ENCODE data around the gene DOCK10.

DOCK10 gene

DNA sequence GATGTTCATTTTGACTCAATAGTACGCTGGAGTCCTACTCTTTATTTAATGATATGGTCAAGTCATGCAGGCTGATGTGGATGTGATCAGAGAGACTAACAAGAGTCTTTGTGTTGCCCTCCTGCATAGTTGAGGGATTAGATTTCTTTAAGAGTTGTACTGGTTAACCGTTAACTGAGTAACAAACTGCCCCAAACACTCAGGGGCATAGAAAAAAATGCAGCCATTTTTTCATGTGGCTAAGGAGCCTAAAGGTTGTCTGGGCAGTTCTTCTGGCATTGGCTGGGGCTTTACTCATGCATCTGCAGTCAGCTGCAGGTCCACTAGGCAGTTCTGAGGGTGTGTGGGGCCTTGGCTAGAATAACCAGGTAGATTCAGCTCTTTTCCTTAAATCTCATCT, 32.5 kb downstream of the DOCK10 start:
- DNase-seq: no peak

DNA sequence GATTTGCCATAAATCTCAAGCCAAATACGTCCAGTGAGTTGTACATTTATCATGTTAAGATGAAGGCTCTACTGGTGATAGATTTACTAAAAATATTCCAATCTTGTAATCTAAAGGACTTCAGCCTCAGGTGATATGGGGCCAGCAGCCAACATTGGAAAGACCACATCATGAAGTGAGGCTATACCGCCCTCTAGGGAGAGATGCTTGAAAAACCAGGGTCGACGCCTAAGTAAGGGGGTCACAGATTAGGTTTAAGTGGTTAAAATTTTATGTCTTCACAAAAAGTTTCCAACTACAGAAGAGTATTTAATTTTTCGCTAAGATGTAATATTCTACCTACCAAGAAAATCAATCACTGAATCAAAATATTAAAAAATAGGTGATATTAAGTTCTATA, 33.3 kb downstream of the DOCK10 start:
- no peak for DNase-seq

DNA sequence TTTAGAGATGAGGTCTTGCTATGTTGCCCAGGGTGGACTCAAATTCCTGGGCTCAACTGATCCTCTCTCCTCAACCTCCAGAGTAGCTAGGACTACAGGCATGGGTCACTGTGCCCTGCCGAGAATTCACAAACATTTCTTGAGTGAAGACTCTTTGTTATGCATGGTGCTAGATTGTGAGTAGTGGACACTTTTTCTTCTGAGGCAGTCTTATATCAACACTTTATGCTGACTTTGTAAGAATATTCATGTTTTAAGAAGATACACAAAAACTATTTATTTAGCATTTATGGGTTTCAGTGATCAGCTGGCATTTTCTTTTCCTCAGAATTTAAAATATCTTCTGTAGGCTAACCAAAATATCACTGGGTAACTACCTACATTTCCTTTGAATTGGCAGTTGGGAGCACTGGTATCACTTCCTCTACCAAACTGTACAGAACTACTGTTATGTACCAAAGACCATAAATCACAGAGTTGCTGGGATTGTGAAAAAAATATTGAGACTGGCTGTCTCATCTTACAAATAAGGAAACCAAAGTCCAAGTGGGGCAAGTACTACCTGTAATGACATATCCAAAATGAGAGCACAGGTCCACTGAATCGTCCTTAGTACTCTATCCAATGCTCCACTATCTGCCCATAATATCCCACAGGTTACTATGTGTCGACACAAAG, 34.0 kb downstream of the DOCK10 start:
- no peak for DNase-seq

DNA sequence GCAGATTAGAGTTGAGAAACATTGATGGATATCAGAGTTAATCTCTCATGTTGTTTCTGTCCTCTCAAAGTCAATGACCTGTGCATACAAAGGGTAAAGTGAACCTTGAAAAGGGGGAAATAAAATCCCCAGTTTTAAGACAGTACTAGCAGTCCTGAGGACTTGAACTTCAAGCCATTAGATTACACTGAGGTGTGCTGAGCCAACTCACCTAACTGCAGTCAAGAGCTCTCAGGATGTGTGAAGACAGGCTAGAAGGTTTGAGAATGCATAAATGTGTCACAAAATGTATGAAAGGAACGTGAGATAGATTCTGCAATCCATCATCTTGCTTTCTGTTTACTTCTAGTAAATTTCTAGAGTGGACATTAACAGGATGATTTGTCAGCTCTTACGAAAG, 35.5 kb downstream of the DOCK10 start:
- no peak for DNase-seq

DNA sequence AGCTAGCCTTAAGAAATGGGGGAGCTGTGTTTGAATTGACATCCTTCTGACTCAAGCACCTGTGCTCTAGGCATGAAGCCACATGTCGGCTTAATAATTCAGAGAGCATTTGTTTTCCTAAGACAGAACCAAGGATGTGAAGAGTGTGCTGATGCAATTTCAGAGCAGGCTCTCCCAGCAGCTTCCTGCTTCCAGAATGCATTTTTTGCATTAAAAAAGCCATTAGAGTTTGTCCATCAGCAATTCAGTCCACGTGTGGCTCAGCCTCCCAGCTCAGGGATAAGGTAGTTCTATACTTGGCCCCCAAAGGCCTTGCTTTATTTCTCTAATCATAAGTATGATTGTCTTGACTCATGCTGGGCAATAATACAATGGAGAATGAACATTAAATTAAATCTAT, 37.7 kb downstream of the DOCK10 start:
- no peak for DNase-seq

DNA sequence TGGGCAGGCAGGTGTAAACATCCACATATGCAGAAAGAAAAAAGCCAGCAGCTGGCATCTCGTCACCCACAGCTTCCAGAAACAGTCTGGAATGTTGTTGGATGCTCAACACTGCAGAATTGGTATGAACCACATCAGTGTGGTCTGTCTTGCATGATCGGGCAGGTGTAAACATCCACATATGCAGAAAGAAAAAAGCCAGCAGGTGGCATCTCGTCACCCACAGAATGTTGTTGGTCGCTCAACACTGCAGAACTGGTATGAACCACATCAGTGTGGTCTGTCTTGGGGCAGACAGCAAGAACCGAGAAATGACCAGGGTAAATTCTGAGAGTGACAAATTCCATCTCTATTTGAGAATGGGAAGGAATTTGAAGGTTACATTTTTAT, 39.6 kb downstream of the DOCK10 start:
- DNase-seq: peak; percentile 61

DNA sequence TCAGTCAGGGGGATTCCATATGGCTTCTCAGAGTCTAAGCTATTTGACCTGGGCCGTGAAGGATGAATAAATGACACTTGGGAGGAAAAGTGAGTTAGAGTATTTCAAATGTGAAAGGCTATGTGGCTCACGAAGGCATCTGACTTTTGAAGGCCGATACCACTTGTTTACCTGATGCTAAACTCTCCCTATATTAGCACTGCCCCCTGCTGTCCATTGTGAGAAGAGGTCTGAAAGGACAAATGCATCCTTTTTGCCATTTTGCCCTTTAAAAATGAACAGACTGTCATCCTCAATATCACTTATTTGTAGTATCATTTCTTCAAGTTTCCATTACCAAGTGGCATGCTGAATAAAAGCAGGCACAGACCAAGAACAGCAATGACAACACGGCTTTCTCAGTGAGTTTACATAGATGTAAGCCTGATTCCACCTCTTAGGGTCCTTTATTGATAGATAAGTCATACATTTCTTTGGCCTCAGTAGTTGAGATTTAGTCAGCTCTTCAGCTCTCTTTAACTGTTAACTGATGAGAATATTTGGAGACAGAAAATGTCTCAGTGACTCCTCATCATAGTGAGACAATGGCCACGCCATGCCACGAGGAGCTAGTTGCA, 40.1 kb downstream of the DOCK10 start:
- peak; percentile 79 for DNase-seq

DNA sequence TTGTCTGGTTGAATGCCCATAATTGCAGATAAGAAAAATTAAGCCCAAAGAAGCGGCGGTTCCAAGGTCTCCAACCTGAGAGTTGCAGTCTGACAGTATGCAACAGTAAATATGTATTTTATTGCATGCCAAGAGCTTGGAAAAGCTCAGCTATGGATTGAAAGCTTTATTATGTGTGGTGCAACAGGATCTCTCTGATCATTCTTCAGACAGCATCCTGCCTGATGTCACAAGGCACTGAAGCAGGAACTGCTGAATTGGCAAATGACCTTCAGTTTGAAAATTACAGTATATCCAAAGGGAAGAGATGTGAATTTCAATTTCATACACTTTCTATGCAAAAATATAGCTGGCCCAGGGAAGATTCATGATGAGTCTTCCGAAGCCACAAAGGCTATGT, 42.5 kb downstream of the DOCK10 start:
- DNase-seq: no peak

DNA sequence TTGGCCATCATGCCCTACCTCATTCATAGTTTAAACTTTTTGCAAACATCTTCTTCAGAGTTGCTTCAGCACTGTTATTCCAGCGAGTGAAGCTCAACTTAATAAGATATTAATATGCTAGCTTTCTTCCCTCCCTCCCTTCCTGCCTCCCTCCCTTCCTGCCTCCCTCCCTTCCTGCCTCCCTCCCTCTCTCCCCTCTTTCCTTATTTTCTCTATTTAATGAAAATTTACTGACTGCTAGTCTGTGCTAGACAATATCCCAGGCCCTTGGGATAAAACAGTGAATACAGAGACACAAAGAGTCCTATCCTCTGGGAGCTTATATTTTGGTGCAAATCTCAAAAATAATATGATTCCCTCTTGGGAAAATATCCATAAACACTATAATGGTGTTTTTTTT, 42.9 kb downstream of the DOCK10 start:
- DNase-seq: no peak

DNA sequence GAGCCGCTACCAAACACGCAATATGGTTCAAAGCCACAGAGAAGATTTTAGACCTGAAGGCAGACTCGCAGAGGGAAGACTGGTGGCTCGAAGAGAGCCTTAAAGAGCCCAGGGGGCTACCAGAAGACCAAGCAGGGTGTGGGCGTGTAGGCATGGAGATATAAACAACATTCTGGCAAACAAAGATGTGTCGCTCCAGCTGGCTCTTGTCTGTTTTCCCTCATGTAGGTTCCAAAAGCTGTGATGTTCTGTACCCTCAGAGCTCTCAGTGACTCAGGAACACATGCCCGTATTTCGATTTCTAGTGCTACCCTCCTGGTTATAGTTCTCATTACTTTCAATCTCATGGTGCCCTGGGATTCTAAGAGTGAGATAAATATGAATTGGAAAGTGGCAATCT, 44.5 kb downstream of the DOCK10 start:
- no peak for DNase-seq

DNA sequence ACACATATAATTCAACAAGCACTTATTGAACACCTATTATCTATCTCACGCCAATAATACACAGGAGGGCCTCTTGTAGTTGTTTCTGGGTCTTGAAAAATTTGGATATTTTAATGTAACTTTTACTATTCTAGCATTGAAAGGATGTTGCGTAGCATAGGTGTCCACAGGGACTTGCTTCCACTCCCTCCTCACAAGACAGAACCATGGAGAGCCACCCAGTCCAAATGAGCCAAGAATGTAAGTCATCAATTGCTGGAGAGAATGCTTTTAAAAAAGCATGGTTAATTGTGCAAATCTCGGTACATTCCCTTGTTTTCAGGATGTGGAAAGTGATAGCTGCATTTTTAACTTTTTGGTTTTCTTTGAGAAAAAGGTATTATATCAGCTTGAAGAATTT, 46.8 kb downstream of the DOCK10 start:
- no peak for DNase-seq

DNA sequence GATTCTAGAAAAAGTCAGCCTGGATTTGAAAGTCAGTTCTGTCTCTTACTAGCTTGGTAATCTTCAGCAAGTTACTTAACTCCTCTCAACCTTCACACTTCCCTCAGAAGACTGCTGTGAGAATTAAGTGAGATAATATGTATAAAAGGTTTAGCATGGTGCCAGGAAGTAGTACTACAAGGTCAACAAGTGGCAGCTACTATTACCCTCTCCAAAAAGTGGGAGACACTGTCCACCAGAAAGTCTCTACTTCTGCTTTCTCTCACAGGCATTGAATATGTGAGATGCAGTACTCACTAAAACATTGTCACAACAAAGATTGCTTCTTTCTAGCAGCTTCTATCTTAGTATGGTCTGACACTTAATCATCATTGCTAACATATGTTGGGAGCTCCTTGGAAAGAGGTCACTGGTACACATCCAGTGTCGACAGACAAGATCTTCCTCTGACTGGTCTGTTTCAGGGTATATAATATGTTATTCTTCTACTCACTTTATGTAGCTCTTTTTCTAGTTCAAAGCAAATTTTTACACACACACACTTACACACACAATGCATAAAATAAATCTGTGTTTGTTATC, 47.9 kb downstream of the DOCK10 start:
- DNase-seq: no peak

DNA sequence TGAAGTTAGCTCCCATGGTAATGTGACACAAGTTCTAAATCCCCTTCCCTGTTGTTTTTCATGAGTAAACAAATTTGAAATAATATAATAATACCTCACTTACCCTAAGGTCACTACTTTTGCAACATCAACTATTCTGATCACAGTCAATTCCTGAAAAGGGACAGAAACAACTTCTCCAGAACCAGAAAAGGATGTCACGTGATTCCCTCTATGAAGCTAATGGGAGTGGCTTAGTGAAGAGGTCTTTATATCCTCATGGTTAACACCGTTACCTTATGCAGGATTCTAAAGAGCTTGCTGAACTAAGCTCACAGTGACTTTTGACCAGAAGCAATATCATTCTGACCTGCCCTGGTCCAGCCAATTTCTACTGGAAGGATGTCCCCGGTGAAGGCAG, 51.6 kb downstream of the DOCK10 start:
- no peak for DNase-seq

DNA sequence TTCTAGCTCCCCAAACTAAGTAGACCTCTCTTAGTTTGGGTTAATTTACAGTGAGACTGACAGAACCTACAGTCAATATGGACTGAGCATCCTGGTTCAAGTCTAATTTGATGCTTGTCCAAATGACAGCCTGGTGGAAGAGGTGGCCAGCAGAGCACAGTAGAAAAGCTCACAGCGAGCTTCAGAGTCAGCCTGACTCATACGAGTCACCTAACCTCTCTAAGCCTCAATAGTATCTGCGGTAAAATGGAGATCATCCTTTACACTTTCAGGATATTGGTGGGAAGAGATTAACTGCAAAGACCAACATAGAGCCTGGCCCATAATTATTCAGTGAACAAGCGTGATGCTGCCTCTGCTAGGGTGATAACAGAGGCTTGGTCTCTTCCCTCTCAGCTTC, 54.5 kb downstream of the DOCK10 start:
- DNase-seq: no peak

DNA sequence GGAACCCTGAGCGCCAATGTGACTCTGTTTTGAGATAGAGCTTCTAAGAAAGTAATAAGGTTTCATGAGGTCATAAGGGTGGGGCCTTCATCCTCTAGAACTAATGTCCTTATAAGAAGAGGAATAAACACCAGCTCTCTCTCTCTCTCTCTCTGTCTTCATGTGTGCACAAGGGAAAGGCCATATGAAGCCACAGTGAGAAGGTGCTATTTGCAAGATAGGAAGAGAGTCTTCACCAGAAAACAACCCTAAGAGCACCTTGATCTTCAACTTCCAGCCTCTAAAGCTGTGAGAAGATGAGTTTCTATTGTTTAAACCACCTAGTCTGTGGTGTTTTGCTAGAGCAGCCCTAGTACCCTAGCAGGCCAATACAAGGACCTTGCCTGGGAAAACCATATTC, 55.8 kb downstream of the DOCK10 start:
- DNase-seq: no peak

DNA sequence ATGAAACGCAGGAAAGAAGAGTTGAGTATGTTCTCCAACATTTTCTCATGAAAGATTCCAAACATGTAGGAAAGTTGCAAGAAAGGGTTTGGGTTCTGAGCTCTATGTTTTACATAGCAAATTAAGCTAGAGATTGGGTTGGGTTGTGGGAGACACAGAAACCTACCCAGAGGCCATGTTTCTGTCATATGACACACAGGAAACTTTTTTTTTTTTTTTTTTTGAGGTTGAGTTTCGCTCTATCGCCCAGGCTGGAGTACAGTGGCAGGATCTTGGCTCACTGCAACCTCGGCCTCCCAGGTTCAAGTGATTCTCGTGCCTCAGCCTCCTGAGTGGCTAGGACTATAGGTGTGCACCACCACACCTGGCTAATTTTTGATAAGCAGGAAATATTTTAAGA, 57.6 kb downstream of the DOCK10 start:
- peak; percentile 13 for DNase-seq

DNA sequence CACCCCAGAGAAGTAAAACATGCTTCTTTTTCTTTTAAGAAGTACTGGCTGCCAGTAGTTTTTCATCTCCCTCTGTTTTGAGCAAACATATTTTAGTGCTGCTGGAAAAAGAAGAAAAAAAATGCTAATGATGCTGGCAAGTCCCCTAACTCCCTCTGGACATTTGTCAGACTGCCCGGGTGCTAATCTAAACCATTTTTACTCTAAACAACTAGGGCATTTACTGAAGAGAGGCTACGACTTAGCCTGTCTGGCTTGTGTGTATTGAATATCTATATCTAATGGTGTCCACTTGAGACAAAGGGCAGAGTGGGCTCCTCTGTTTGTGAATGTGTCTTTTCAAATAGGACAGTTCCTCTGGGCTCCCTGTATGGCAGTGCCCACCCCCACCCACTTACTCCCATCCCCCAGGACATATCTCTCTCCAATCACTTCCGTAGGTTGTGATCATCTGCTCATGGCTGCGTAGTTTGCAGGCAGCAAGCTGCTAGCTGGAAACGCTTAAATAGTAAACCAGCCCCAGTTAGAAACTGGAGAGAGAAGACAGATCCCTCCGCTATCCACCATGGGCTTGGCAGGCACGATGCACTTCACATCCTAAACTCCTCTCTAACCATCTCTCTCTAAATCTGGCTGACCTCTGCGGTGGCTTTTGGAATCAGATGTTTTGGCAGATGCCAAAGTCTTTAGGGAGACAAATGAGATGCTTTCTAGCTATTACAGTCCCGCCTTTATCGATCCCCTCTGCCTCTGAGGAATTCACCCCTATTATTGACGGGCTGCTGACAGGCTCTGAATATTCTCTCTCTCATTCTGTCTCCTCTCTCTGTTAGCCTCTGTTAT, 58.3 kb downstream of the DOCK10 start:
- no peak for DNase-seq

DNA sequence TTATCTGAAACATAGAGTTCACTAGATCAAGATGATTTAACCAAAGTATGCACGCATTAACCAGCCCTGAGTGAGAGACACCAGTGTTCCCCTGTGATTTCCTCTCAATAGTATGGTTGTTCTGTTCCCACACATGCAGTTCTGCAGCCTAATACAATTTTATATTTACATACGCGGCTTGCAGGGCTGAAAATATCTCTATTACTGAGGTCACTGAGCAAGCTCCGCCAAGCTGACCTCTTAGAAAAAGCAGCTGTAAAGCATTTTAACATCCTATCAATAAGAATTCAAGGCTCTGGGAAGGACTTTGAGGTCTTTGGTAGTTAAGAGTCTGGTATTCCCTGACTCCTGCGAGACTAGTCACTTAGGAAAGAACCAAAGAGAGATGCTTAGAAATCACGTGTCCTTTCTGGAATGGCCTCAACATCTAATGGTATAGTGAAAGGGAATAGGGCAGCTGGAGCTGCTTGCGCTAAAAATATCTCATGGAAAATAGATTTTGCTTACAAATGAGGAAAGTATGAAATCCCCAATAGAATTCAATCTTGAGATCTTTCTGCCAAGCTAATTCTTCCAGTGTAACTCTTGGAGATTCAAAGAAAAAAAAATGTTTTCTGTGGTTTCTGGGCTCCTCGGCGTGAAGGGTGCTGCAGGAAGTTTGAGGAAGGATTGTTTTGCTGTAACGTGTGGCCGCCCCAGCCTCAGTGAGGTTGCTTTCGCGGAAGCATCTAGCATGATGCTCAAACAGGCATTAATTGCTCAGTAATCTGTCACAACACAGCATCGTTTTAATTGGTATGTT, 59.2 kb downstream of the DOCK10 start:
- peak; percentile 72 for DNase-seq

DNA sequence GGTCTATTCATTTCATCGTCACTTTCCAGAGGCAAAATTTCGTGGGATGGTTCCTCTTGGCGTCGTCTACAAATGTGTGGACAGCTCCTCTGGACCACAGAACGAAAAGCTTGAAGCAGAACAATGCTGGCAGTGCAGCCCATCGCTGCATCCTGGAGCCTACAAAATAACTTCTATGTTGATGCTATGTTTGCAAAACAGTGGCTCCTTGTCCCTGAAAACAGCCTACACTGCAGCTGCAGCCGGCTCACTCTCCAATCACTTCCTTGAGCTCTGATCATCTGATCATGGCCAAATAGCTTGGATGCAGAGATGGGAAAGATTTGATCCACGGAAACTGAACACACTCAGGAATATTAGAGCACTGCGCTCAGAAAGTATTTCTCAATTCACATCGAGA, 60.0 kb downstream of the DOCK10 start:
- DNase-seq: no peak

DNA sequence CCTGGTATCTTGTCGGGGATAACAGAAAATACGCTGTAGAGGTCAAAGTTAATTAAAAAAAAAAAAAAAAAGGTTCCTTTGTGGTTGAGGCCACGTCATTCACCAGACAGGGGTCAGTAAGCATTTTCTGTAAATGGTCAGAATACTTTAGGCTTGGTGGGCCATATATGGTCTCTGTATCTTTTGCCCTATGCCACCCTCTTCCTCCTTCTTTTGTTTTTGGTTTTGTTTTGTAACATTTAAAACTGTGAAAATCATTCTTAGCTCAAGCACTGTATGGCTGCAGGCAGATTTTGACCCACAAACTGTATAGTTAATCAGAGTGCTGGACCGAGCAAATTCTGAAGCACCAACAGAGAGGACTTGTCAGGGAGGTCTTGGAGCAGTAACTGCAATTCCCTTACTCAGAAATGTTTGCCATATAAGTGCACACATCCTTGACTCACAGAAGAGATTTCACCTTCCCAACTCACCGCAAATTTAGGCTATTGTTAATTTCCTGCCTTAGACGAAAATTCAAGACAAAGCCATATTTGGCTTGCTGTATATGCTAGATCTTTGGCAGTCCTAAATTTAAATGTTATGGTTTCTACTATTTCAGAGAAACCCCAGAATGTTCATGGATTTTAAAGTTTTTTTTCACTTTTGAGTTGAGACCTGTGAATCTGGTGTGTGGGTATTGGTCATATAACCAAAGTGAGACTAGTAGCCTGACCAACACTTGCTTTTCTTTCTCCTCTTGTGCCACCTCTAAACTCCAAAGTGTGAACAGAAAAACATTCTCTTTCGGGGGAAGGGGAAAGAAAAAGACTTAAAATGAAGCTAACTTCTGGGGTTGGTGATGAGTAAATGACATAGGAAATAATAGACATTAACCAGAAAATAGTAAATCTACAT, 65.4 kb downstream of the DOCK10 start:
- no peak for DNase-seq

DNA sequence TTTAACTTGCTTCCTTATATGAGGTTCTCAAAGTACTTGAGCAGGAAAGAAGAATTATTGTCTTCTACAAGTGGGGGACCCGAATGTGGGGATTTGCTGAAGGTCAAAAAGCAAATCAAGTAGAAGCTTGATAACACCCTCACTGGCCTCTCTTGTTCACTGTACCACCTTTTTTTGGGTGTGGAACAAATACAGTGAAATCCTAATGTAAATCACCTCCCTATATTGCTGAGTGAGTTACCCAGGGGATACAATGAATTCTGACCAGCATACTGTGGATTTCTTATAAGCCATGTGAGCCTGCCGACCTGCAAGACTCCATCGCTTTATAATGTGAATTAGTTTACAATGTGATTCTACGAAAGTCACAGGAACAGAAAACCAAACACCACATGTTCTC, 66.5 kb downstream of the DOCK10 start:
- no peak for DNase-seq

All from CD4-positive, alpha-beta T cell treated with Interleukin-17A for 4 hours (primary cell).